ENCODE measurements around the gene POR.
"Not testable (repeated sequence)": the region's sequence is repeated elsewhere in the genome, so short reads cannot be mapped to it uniquely, and the experiment has no call there.

DNA sequence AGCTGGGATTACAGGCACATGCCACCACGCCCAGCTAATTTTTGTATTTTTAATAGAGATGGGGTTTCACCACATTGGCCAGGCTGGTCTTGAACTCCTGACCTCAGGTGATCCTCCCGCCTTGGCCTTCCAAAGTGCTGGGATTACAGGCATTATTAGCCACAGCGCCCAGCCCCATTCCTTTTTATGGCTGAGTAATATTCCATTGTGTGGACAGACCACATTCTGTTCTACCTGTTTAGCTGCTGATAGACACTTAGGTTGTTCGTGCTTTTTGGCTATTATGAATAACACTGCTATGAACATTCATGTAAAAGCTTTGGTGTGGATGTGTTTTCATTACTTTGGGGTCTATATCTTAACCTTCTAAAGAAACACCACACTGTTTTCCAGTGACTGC is 103.6 kb downstream of the POR start:
- not testable (repeated sequence) for TF ChIP-seq POLR2A, POLR2AphosphoS5 (IDR thresholded peaks at IDR 0.05; ENCODE audit: low read depth, low read length)
